Measurements from ENCODE around the gene C2orf78. TPM values are rescaled to one million over a fixed set of nuclear protein-coding genes. Genes with fewer than 3 reads are reported as not detected.
"Not testable (repeated sequence)": the region's sequence is repeated elsewhere in the genome, so short reads cannot be mapped to it uniquely, and the experiment has no call there.

The C2orf78 gene
- total RNA-seq, 4 donors from 2014 or later, result not detected

DNA sequence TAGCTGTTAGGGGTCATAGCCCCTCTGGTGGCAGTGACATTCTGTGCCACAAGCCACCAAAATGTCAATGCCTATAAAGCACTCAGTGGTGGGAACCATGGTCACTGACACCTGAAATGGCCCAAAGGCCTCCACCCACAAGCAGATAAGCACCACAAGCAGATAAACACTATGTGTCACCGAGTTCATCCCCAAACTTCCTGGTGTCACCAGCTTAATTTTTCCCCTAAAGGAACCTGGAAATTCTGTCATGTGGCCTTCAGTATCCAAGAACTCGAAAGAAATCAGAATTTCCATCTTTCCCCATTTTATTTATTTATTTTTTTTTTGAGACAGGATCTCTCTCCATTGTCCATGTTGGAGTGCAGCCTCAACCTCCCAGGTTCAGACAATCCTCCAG, 43.2 kb upstream of the C2orf78 start:
- Histone ChIP-seq H3K27me3 (no peaks in the 10 kb centered on the region), H3K36me3 (no peaks in the 10 kb centered on the region), H3K4me3 (replicated peaks in 1 of 3) (no peak overlapping the region), H3K9me3 (no peaks in the 10 kb centered on the region), H3K4me1 (peaks cover 8 to 14% of the 10 kb centered on the region in 2 donors), H3K27ac (no peak overlapping the region)
- intact Hi-C loops (cut with DNase I), result no loop called here
- TF ChIP-seq POLR2A (IDR thresholded peaks at IDR 0.05), result no peak
- TF ChIP-seq, protein P1, sequence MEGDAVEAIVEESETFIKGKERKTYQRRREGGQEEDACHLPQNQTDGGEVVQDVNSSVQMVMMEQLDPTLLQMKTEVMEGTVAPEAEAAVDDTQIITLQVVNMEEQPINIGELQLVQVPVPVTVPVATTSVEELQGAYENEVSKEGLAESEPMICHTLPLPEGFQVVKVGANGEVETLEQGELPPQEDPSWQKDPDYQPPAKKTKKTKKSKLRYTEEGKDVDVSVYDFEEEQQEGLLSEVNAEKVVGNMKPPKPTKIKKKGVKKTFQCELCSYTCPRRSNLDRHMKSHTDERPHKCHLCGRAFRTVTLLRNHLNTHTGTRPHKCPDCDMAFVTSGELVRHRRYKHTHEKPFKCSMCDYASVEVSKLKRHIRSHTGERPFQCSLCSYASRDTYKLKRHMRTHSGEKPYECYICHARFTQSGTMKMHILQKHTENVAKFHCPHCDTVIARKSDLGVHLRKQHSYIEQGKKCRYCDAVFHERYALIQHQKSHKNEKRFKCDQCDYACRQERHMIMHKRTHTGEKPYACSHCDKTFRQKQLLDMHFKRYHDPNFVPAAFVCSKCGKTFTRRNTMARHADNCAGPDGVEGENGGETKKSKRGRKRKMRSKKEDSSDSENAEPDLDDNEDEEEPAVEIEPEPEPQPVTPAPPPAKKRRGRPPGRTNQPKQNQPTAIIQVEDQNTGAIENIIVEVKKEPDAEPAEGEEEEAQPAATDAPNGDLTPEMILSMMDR (IDR thresholded peaks at IDR 0.05), result no peak
- DNase-seq, result no peak
- 85 to 92% methylated on average over 2 of the region's 2 CpGs for WGBS, 2 donors

GRCh38 chr2:73746015-73746876, 37.7 kb upstream of the C2orf78 start:
- Histone ChIP-seq H3K9me3 (no peaks in the 10 kb centered on the region), H3K4me1 (no peaks in the 10 kb centered on the region), H3K27me3 (no peaks in the 10 kb centered on the region), H3K36me3 (peaks cover 0 to 2% of the 10 kb centered on the region in 2 donors), H3K27ac (no peak overlapping the region), H3K4me3 (replicated peaks in 1 of 3) (no peak overlapping the region)
- 90 to 92% methylated on average over 11 of the region's 11 CpGs for WGBS, 2 donors
- intact Hi-C loops (cut with DNase I), result no loop called here
- TF ChIP-seq POLR2A (IDR thresholded peaks at IDR 0.05), result no peak
- TF ChIP-seq, protein P1 (IDR thresholded peaks at IDR 0.05), result no peak
- no peak for DNase-seq

- peaks cover 0 to 2% of the 10 kb centered on the region in 2 donors for H3K36me3 ChIP-seq
- H3K4me3 ChIP-seq (replicated peaks in 1 of 3), result no peak overlapping the region
- no peaks in the 10 kb centered on the region for H3K27me3 ChIP-seq
- H3K9me3 ChIP-seq, result no peaks in the 10 kb centered on the region
- intact Hi-C loops (cut with DNase I), result no loop called here
- WGBS, 2 donors, result 81 to 96% methylated on average over 3 of the region's 3 CpGs
- no peak for TF ChIP-seq POLR2A (IDR thresholded peaks at IDR 0.05)
- TF ChIP-seq, protein P1 (IDR thresholded peaks at IDR 0.05), result no peak
- H3K4me1 ChIP-seq, result no peaks in the 10 kb centered on the region
- H3K27ac ChIP-seq, result no peak overlapping the region
- no peak for DNase-seq
Observed at GRCh38 chr2:73746877-73747208, 37.1 kb upstream of the C2orf78 start.

DNA sequence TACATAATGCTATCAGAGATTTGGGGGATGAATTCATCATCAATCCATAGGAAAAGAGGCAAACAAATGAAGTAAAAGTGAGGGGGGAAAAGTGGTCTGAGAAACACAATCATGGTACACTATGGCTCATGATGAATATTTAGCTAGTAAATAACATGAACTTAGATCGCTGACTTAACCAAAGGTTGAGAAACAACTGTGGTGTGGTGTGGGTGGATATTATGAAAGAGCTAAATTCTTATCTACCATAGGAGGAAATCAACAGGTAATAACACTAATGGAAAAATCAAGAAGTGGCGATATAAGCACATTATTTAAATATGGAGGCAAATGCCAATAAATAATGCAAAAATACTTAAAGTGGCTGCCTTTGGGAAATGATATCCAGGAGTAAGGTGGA, 34.7 kb upstream of the C2orf78 start:
- intact Hi-C loops (cut with DNase I), result no loop called here
- no peak for DNase-seq
- Histone ChIP-seq H3K9me3 (no peaks in the 10 kb centered on the region), H3K27me3 (no peaks in the 10 kb centered on the region), H3K27ac (no peak overlapping the region), H3K4me3 (replicated peaks in 1 of 3) (no peak overlapping the region), H3K4me1 (no peaks in the 10 kb centered on the region), H3K36me3 (peaks cover 0 to 2% of the 10 kb centered on the region in 2 donors)
- TF ChIP-seq, protein P1 (IDR thresholded peaks at IDR 0.05), result no peak
- no peak for TF ChIP-seq POLR2A (IDR thresholded peaks at IDR 0.05)
- 95 to 96% methylated on average over 2 of the region's 2 CpGs for WGBS, 2 donors

GRCh38 chr2:73754332-73754731, 29.7 kb upstream of the C2orf78 start:
- intact Hi-C loops (cut with DNase I); H3K36me3 ChIP-seq: not testable (repeated sequence)

More at GRCh38 chr2:73754332-73754731, 29.7 kb upstream of the C2orf78 start:
- H3K4me1 ChIP-seq; H3K27ac ChIP-seq; H3K4me3 ChIP-seq (replicated peaks in 1 of 3); H3K9me3 ChIP-seq; DNase-seq; H3K27me3 ChIP-seq: not testable (repeated sequence)
- 89 to 90% methylated on average over 7 of the region's 7 CpGs for WGBS, 2 donors

All from thyroid gland (tissue), 4 donors.